ENCODE results near the gene CD300A.

GRCh38 chr17:74502861-74503260 is 36.4 kb downstream of the CD300A start:
- TF ChIP-seq CTCF (optimal IDR thresholded peaks at IDR 0.05 in 1 of 3, IDR thresholded peaks at IDR 0.05 in 1 of 3, conservative IDR thresholded peaks at IDR 0.05 in 1 of 3; ENCODE audit: extremely low read depth in 1 of 3, insufficient read depth in 2 of 3, low read length in 3 of 3) (no peak), EZH2 (IDR thresholded peaks at IDR 0.05; ENCODE audit: low read length) (no peak)
